GM20000 (cell line): Measurements from ENCODE around the gene UTF1.
A peak's percentile ranks its signal among the peaks of the same experiment; 100 is the strongest.

ENCODE experiments used
- DNase-seq: peaks from one replicate; pipeline ENCODE4 v3.0.0; 2012; ENCODE audit warnings: low spot score
- TF ChIP-seq, protein P1 (sequence below): IDR thresholded peaks from 2 replicates; pipeline ENCODE4 v1.5.1; 2012; ENCODE audit warnings: mild to moderate bottlenecking, control low read depth; ENCODE audit errors: extremely low read depth, missing control alignments

The UTF1 gene

DNA sequence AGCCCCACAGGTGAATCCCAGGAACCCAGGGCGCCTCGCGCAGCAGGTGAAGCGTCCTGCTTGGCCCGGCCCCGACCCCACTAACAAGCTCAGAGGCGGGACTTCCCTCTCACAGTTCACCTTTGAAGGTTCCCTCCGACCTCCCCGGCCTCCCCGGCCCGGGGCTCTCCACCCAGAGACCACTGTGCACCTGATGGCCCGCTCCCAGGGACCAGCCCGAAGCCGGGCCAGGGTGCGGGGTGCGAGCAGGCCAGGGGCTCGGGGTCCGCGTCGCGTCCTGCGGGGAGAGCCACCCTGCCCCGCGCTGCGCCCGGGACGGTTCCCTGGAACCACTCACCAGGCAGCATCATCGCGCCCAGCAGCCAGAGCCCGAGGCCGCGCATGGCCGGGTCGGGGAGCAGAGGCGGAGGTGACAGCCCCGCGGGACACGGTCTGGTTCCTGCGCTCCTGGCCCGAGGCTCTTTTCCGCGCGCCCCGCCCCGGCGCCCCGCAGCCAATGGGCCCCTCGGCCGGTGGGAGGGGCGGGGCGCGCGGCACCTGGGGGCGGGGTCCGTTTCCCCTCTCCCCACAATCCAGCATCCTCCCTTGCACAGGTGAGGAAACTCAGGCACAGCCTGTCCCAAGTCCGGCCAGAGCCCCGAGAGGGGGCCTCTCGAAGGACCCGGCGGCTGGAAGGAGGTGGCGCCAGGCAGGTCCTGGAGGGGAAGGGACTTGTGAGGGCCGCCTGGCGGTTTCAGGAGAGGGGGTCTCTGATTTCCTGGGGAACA lies 46.6 kb downstream of the UTF1 start, which contains the start of gene ADAM8:
ADAM8 (minus strand) TSS at position 434 of the 767 bp plus-strand sequence; CDS start at position 383, 51 bp downstream.
- DNase-seq, result peak; percentile 97
- TF ChIP-seq, protein P1, sequence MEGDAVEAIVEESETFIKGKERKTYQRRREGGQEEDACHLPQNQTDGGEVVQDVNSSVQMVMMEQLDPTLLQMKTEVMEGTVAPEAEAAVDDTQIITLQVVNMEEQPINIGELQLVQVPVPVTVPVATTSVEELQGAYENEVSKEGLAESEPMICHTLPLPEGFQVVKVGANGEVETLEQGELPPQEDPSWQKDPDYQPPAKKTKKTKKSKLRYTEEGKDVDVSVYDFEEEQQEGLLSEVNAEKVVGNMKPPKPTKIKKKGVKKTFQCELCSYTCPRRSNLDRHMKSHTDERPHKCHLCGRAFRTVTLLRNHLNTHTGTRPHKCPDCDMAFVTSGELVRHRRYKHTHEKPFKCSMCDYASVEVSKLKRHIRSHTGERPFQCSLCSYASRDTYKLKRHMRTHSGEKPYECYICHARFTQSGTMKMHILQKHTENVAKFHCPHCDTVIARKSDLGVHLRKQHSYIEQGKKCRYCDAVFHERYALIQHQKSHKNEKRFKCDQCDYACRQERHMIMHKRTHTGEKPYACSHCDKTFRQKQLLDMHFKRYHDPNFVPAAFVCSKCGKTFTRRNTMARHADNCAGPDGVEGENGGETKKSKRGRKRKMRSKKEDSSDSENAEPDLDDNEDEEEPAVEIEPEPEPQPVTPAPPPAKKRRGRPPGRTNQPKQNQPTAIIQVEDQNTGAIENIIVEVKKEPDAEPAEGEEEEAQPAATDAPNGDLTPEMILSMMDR, result no peak

DNA sequence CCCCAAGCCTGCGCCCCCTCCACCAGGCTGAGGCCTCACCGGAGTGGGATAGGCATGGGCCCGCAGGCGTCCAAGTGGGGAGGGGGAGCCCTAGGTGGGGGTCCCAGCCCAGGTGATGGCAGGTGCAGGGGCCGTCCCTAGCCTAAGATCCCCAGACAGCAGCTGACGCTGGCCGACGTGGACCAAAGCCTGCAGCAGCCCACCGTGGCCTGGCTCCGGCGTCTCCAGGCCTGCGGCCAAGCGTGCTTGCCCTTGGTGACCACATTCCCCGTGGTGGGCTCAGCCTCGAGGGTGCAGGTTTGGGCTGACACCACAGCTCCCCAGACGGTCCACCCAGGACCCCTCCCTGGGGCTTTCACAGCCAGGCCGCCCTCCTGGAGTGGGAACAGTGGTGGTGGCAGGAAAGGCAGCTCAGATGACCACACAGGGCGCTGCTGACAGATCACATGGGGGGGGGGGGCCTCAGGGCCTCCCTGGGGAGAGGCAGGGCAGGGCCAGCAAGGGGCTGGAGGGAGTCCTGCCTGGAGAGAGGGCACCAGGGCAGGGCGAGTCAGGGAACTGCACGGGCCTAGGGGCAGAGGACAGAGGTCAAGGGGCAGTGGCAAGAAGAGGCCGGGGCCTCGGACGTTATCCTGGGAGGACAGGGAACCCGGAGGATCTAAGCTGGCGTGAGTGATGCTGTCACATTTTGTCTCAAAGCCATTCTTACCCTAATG lies 47.4 kb downstream of the UTF1 start:
- DNase-seq, result no peak
- TF ChIP-seq, protein P1, result no peak

- no peak for DNase-seq
- TF ChIP-seq, protein P1, result no peak
Measured at GRCh38 chr10:133277993-133278576, 48.1 kb downstream of the UTF1 start.

- DNase-seq, result peak; percentile 89
- TF ChIP-seq, protein P1, result no peak
Measured at GRCh38 chr10:133278577-133279265, 48.7 kb downstream of the UTF1 start.

DNA sequence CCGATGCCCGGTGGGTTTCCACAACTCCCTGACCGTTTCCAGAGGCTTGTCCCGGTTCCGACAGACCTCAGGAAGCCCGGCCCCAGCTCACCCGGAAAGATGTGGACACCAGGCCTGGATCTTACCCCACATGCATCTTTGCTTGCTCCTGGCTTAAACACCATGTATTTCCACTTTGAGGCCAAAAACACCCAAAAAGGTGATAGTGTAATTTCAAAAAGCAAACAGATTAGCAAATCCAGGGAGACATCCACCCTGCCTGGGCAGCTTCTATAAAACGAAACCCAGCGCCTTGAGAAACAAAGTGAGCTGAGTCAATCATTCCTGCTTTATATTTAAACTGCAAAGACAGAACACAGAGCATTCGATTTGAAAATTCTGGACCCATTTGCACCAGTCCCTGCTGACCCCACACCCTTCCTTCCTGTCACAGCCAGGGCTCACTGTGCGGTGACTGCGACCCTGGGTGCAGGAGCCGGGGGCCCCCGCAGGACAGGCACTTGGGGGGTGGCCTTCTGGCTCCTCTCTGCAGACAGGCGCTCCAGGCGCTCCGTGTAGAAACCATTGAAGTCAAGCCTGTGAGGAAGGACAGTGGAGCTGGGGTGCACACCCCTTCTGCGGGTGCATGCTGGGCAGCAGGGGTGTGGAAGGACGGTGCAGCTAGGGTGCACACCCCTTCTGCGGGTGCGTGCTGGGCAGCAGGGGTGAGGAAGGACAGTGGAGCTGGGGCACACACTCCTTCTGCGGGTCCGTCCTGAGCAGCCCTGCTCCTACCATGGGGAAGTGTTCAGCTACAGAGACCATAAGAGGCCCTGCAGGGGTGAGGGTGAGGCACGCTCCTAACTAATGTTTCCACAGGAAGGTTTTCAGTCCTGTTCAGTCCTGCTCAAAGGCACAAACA lies 49.6 kb downstream of the UTF1 start:
- no peak for DNase-seq
- TF ChIP-seq, protein P1, result no peak

DNA sequence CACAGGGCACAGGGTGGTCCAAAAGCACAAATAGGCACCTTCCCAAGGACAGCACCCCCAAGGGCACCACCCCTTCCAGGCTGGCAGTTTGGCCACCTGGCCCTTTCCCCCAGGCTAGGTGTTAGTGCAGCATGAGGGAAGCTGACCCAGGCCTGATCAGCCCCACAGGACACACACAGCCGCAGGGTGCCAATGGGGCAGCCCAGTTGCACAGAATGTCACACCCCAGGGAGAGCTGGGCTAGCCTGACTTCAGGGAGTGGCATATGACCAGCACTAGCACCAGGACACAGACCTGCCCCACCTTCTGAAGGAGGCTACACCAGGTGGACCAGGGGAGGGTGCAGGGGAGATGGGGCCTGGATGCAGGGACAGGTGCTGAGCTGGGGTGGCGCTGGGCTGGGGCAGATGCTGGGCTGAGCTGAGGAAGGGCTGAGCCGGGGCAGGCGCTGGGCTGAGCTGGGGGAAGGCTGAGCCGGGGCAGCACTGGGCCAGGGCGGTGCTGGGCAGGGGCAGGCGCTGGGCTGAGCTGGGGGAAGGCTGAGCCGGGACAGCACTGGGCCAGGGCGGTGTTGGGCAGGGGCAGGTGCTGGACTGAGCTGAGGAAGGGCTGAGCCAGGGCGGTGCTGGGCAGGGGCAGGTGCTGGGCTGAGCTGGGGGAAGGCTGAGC lies 50.5 kb downstream of the UTF1 start:
- no peak for DNase-seq
- TF ChIP-seq, protein P1, result no peak
